Fibroblast of mammary gland (primary cell): ENCODE measurements around the gene SLC6A11.

Experiments used
- DNase-seq: peaks from one replicate; pipeline ENCODE4 v3.0.0-alpha.2; 2010; ENCODE audit warnings: low read depth
- H3K4me3 ChIP-seq: 2 replicates; pipeline ENCODE4 v1.5.1; 2011; ENCODE audit warnings: low read depth, mild to moderate bottlenecking, low read length, moderate library complexity; ENCODE audit not compliant: control insufficient read depth
- CTCF ChIP-seq: conservative IDR thresholded peaks from 2 replicates; pipeline ENCODE4 v1.5.1; 2011; ENCODE audit warnings: low read depth, low read length, inconsistent platforms; ENCODE audit not compliant: control insufficient read depth, insufficient read depth

The SLC6A11 gene

GRCh38 chr3:10975695-10976234 is 159.7 kb downstream of the SLC6A11 start:
- TF ChIP-seq CTCF: no peak
- DNase-seq: no peak
- H3K4me3 ChIP-seq: no peak overlapping the region

DNA sequence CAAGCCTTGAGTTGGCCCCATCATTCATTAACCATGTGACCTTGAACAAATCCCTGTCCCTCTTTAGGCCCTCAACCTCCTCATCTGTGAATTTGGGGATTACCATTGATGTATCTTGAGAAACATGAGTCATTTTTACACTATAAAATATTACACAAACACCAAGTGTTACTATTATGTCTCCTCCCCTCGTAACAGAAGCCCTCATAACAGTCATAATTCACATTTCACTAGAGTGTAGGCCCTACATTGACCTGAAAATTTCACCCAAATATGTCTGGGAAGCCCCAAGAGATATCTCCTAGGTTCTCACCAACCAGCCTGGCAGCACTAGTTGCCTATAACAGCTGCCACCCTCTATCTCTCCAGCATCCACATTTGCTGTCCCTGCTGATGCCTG is 160.7 kb downstream of the SLC6A11 start:
- no peak for DNase-seq
- H3K4me3 ChIP-seq: no peak overlapping the region
- no peak for TF ChIP-seq CTCF

GRCh38 chr3:10977892-10978510 is 162.0 kb downstream of the SLC6A11 start:
- no peak overlapping the region for H3K4me3 ChIP-seq
- no peak for TF ChIP-seq CTCF
- no peak for DNase-seq

- H3K4me3 ChIP-seq: no peak overlapping the region
- TF ChIP-seq CTCF: no peak
- DNase-seq: no peak
Measured at GRCh38 chr3:10978956-10979355, 162.9 kb downstream of the SLC6A11 start.

GRCh38 chr3:10980312-10980711 is 164.3 kb downstream of the SLC6A11 start:
- no peak for DNase-seq
- TF ChIP-seq CTCF: no peak
- no peak overlapping the region for H3K4me3 ChIP-seq

- no peak for TF ChIP-seq CTCF
- no peak for DNase-seq
- H3K4me3 ChIP-seq: no peak overlapping the region
Measured at GRCh38 chr3:10981031-10981430, 165.0 kb downstream of the SLC6A11 start.
